RKO (cell line): ENCODE measurements around the gene XKR7.

Experiments used
- DNase-seq: peaks from one replicate; pipeline ENCODE4 v3.0.0-alpha.2; 2016; ENCODE audit warnings: low spot score

The XKR7 gene

GRCh38 chr20:31979713-31980426 is 11.9 kb downstream of the XKR7 start:
- no peak for DNase-seq

- DNase-seq: no peak
Observed at GRCh38 chr20:31981784-31982183, 13.8 kb downstream of the XKR7 start.

GRCh38 chr20:31984981-31985471 is 17.1 kb downstream of the XKR7 start:
- no peak for DNase-seq

- peak; percentile 28 for DNase-seq
Observed at GRCh38 chr20:31987744-31988143, 19.8 kb downstream of the XKR7 start.

GRCh38 chr20:31988430-31989015 is 20.6 kb downstream of the XKR7 start:
- DNase-seq: no peak

GRCh38 chr20:31989030-31989645 is 21.2 kb downstream of the XKR7 start:
- DNase-seq: no peak

- no peak for DNase-seq
Observed at GRCh38 chr20:31990641-31991338, 22.8 kb downstream of the XKR7 start.

- DNase-seq: no peak
Observed at GRCh38 chr20:31991339-31991705, 23.4 kb downstream of the XKR7 start.

- no peak for DNase-seq
Observed at GRCh38 chr20:31992086-31992485, 24.1 kb downstream of the XKR7 start.

GRCh38 chr20:31996996-31997395 is 29.0 kb downstream of the XKR7 start:
- DNase-seq: no peak

- no peak for DNase-seq
Observed at GRCh38 chr20:31998246-31998645, 30.3 kb downstream of the XKR7 start.

GRCh38 chr20:32003325-32003724 is 35.4 kb downstream of the XKR7 start:
- DNase-seq: no peak

GRCh38 chr20:32004963-32005362 is 37.0 kb downstream of the XKR7 start:
- DNase-seq: peak; percentile 40

- no peak for DNase-seq
Observed at GRCh38 chr20:32006053-32006452, 38.1 kb downstream of the XKR7 start.

GRCh38 chr20:32006841-32007786 is 39.2 kb downstream of the XKR7 start:
- DNase-seq: no peak

- DNase-seq: no peak
Observed at GRCh38 chr20:32007787-32008616, 40.1 kb downstream of the XKR7 start.

GRCh38 chr20:32009564-32009963 is 41.6 kb downstream of the XKR7 start:
- no peak for DNase-seq

- DNase-seq: no peak
Observed at GRCh38 chr20:32010101-32010500, 42.1 kb downstream of the XKR7 start, which contains the start of gene CCM2L. Gene CCM2L, plus strand, starts transcription at chr20:32010438. Its CDS starts 17 bp downstream, at chr20:32010455.

GRCh38 chr20:32010666-32011065 is 42.7 kb downstream of the XKR7 start:
- no peak for DNase-seq

GRCh38 chr20:32012159-32012688 is 44.3 kb downstream of the XKR7 start:
- no peak for DNase-seq
